ENCODE data around the gene CCDC30.

CCDC30 gene

GRCh38 chr1:42586016-42586415, 122.9 kb downstream of the CCDC30 start:
- TF ChIP-seq EZH2phosphoT487 (IDR thresholded peaks at IDR 0.05; ENCODE audit: low read depth) = no peak
- H3K4me1 ChIP-seq (ENCODE audit: low read length) = no peaks in the 10 kb centered on the region
- no peak overlapping the region for H2AFZ ChIP-seq (ENCODE audit: low read depth, low read length)
- H3K27me3 ChIP-seq (ENCODE audit: low read depth, low read length) = no peaks in the 10 kb centered on the region
- no peaks in the 10 kb centered on the region for H3K36me3 ChIP-seq (replicated peaks; ENCODE audit: low read depth, low read length)
- peaks cover 9% of the 10 kb centered on the region; the same call in 1 of the 2 replicates for H3K9me3 ChIP-seq (ENCODE audit: insufficient read depth, low read length)
- H3K4me3 ChIP-seq (ENCODE audit: low read length) = no peak overlapping the region
- H3K27ac ChIP-seq (ENCODE audit: low read length) = no peak overlapping the region
- no peaks in the 10 kb centered on the region for H3K79me2 ChIP-seq (ENCODE audit: low read length)
- H3K9ac ChIP-seq (ENCODE audit: low read length) = no peak overlapping the region
- H4K20me1 ChIP-seq (ENCODE audit: insufficient read depth, low read length) = no peaks in the 10 kb centered on the region
- H3K4me2 ChIP-seq (ENCODE audit: low read length) = no peak overlapping the region

GRCh38 chr1:42587753-42588152, 124.7 kb downstream of the CCDC30 start:
- no peak for TF ChIP-seq EZH2phosphoT487 (IDR thresholded peaks at IDR 0.05; ENCODE audit: low read depth)
- TF ChIP-seq CTCF (IDR thresholded peaks at IDR 0.05; ENCODE audit: low read depth, low read length) = no peak
- no peaks in the 10 kb centered on the region for H3K79me2 ChIP-seq (ENCODE audit: low read length)
- H3K36me3 ChIP-seq (replicated peaks; ENCODE audit: low read depth, low read length) = no peaks in the 10 kb centered on the region
- no peak overlapping the region for H3K9ac ChIP-seq (ENCODE audit: low read length)
- no peak overlapping the region for H3K4me3 ChIP-seq (ENCODE audit: low read length)
- H3K27ac ChIP-seq (ENCODE audit: low read length) = no peak overlapping the region
- H3K27me3 ChIP-seq (ENCODE audit: low read depth, low read length) = no peaks in the 10 kb centered on the region
- H3K4me1 ChIP-seq (ENCODE audit: low read length) = no peaks in the 10 kb centered on the region
- peaks cover 9% of the 10 kb centered on the region; the same call in 1 of the 2 replicates for H3K9me3 ChIP-seq (ENCODE audit: insufficient read depth, low read length)
- no peak overlapping the region for H2AFZ ChIP-seq (ENCODE audit: low read depth, low read length)
- H3K4me2 ChIP-seq (ENCODE audit: low read length) = no peak overlapping the region
- no peaks in the 10 kb centered on the region for H4K20me1 ChIP-seq (ENCODE audit: insufficient read depth, low read length)

- H3K36me3 ChIP-seq (replicated peaks; ENCODE audit: low read depth, low read length) = no peaks in the 10 kb centered on the region
- H3K4me2 ChIP-seq (ENCODE audit: low read length) = no peak overlapping the region
- no peaks in the 10 kb centered on the region for H3K79me2 ChIP-seq (ENCODE audit: low read length)
- TF ChIP-seq CTCF (IDR thresholded peaks at IDR 0.05; ENCODE audit: low read depth, low read length) (no peak), EZH2phosphoT487 (IDR thresholded peaks at IDR 0.05; ENCODE audit: low read depth) (no peak)
- no peak overlapping the region for H3K27ac ChIP-seq (ENCODE audit: low read length)
- no peaks in the 10 kb centered on the region for H3K27me3 ChIP-seq (ENCODE audit: low read depth, low read length)
- no peaks in the 10 kb centered on the region for H4K20me1 ChIP-seq (ENCODE audit: insufficient read depth, low read length)
- no peak overlapping the region for H3K9ac ChIP-seq (ENCODE audit: low read length)
- peaks cover 2% of the 10 kb centered on the region; the same call in 1 of the 2 replicates for H3K9me3 ChIP-seq (ENCODE audit: insufficient read depth, low read length)
- H2AFZ ChIP-seq (ENCODE audit: low read depth, low read length) = no peak overlapping the region
- H3K4me1 ChIP-seq (ENCODE audit: low read length) = no peaks in the 10 kb centered on the region
- no peak overlapping the region for H3K4me3 ChIP-seq (ENCODE audit: low read length)
These were observed 129.7 kb downstream of the CCDC30 start for GRCh38 chr1:42592811-42593210.

GRCh38 chr1:42593486-42594100, 130.5 kb downstream of the CCDC30 start:
- Histone ChIP-seq H3K9me3 (ENCODE audit: insufficient read depth, low read length) (no peaks in the 10 kb centered on the region), H3K4me1 (ENCODE audit: low read length) (no peaks in the 10 kb centered on the region), H3K36me3 (replicated peaks; ENCODE audit: low read depth, low read length) (no peaks in the 10 kb centered on the region), H3K79me2 (ENCODE audit: low read length) (no peaks in the 10 kb centered on the region), H4K20me1 (ENCODE audit: insufficient read depth, low read length) (no peaks in the 10 kb centered on the region), H3K9ac (ENCODE audit: low read length) (no peak overlapping the region), H3K4me2 (ENCODE audit: low read length) (no peak overlapping the region), H3K4me3 (ENCODE audit: low read length) (no peak overlapping the region), H3K27ac (ENCODE audit: low read length) (no peak overlapping the region), H2AFZ (ENCODE audit: low read depth, low read length) (no peak overlapping the region), H3K27me3 (ENCODE audit: low read depth, low read length) (no peaks in the 10 kb centered on the region)
- TF ChIP-seq EZH2phosphoT487 (IDR thresholded peaks at IDR 0.05; ENCODE audit: low read depth) = no peak
- TF ChIP-seq CTCF (IDR thresholded peaks at IDR 0.05; ENCODE audit: low read depth, low read length) = no peak
